HepG2 (cell line): ENCODE measurements around the gene FXYD5. TPM values are rescaled to one million over a fixed set of nuclear protein-coding genes. Genes with fewer than 3 reads are reported as not detected.

Experiments used
- ATAC-seq: fragments of 200-7000 bp; cut with Tn5 transposase; 3 replicates; pipeline ENCODE4 v1.9.1; 2020; ENCODE audit warnings: mild to moderate bottlenecking, moderate library complexity
- BruUV-seq: library from RNA; stranded (reverse); fragments of 400-500 nt; replicated peaks from 2 replicates; lab custom pipeline; 2021; lab: Mats Ljungman, UMichigan
- CTCF ChIA-PET: fragments of 300-600 bp; formaldehyde crosslinking; extraction: SDS; loops from one replicate; lab custom pipeline; 2021; ENCODE audit warnings: low total read pairs, inconsistent platforms, low intra/inter-chr PET ratio; lab: Yijun Ruan, JAX
- POLR2A ChIA-PET: fragments of 350-600 bp; sonication (Branson Sonifier 250); formaldehyde crosslinking; loops from one replicate; lab custom pipeline; 2020; ENCODE audit warnings: antibody characterized with exemption, inconsistent platforms; lab: Yijun Ruan, JAX
- DNase-seq: peaks from one replicate; pipeline ENCODE4 v3.0.0-alpha.2; 2015; ENCODE audit warnings: low spot score
- FAIRE-seq: peaks from 3 replicates; lab custom pipeline; 2011; peaks lifted over from hg19 to GRCh38; lab: Jason Lieb, UNC
- H2AFZ ChIP-seq: one replicate; pipeline ENCODE4 v1.6.1; 2011; ENCODE audit warnings: low read length, inconsistent platforms
- H3K27ac ChIP-seq: fragments of 300-600 bp; 3 replicates; pipeline ENCODE4 v1.8.0; 2011; ENCODE audit warnings: mixed run types, mild to moderate bottlenecking, mixed read lengths, low read length, inconsistent platforms; ENCODE audit not compliant: insufficient read depth; ENCODE audit errors: extremely low read length
- H3K27me3 ChIP-seq, 2 experiments: fragments of 200-600 bp in 1 of 2; 2 replicates in 1 of 2; 3 replicates in 1 of 2; pipeline versions ENCODE4 v1.6.0 to v1.8.0; 2011; ENCODE audit warnings: low read length in 2 of 2, mild to moderate bottlenecking in 2 of 2, moderate library complexity in 2 of 2, inconsistent platforms in 1 of 2; ENCODE audit not compliant: insufficient read depth in 2 of 2, control insufficient read depth in 1 of 2
- H3K36me3 ChIP-seq, 2 experiments: fragments of 200-600 bp in 1 of 2; replicated peaks in 1 of 2; 2 replicates in 1 of 2; 3 replicates in 1 of 2; pipeline versions ENCODE4 v1.5.1 to v1.8.0; 2011; ENCODE audit warnings: low read length in 2 of 2, inconsistent platforms in 1 of 2; ENCODE audit not compliant: insufficient read depth in 2 of 2, control insufficient read depth in 1 of 2
- H3K4me1 ChIP-seq: 2 replicates; pipeline ENCODE4 v1.5.1; 2012; ENCODE audit warnings: low read length, inconsistent platforms; ENCODE audit not compliant: insufficient read depth
- H3K4me2 ChIP-seq: 2 replicates; pipeline ENCODE4 v1.6.0; 2011; ENCODE audit warnings: low read depth, low read length, inconsistent platforms
- H3K4me3 ChIP-seq, 3 experiments: fragments of 200-600 bp in 1 of 3; sonication (generic), shearing (Covaris generic) in 1 of 3; replicated peaks in 1 of 3; 2 replicates each; pipeline ENCODE4 v1.5.1; 2011 to 2016; ENCODE audit warnings: low read length in 3 of 3, inconsistent platforms in 2 of 3, low read depth in 2 of 3, mild to moderate bottlenecking in 2 of 3, control low read depth in 1 of 3, mixed read lengths in 1 of 3; ENCODE audit not compliant: insufficient read depth in 1 of 3
- H3K79me2 ChIP-seq: one replicate; pipeline ENCODE4 v1.6.1; 2011; ENCODE audit warnings: low read length, inconsistent platforms; ENCODE audit not compliant: insufficient read depth
- H3K9ac ChIP-seq: 2 replicates; pipeline ENCODE4 v1.6.0; 2011; ENCODE audit warnings: mild to moderate bottlenecking, low read depth, low read length, inconsistent platforms; ENCODE audit not compliant: insufficient read depth
- H3K9me3 ChIP-seq: 2 replicates; pipeline ENCODE4 v1.5.1; 2012; ENCODE audit warnings: mild to moderate bottlenecking, low read length
- H4K20me1 ChIP-seq: 2 replicates; pipeline ENCODE4 v1.6.0; 2011; ENCODE audit warnings: inconsistent platforms, mild to moderate bottlenecking, low read length, moderate library complexity; ENCODE audit not compliant: insufficient read depth
- EZH2 ChIP-seq: conservative IDR thresholded peaks from 2 replicates; pipeline ENCODE4 v1.6.1; 2012; ENCODE audit warnings: mild to moderate bottlenecking, low read depth, low read length, moderate library complexity
- KAT7 ChIP-seq: IDR thresholded peaks from 2 replicates; pipeline ENCODE4 v1.6.1; 2018; ENCODE audit warnings: borderline replicate concordance, missing compliant biosample characterization
- MAFK ChIP-seq, 2 experiments: IDR thresholded peaks in 1 of 2; conservative IDR thresholded peaks in 1 of 2; 2 replicates each; pipeline ENCODE4 v1.6.1; 2011; ENCODE audit warnings: improper control_type of control experiment in 2 of 2, low read length in 2 of 2
- MXI1 ChIP-seq: IDR thresholded peaks from 3 replicates; pipeline ENCODE4 v1.6.1; 2012; ENCODE audit warnings: low read depth, low read length, inconsistent platforms, borderline replicate concordance
- RARG ChIP-seq: sonication (generic); formaldehyde crosslinking; IDR thresholded peaks from 2 replicates; pipeline ENCODE4 v1.4.0; 2020; ENCODE audit warnings: low read depth, mild to moderate bottlenecking, missing genetic modification reagents
- TARDBP ChIP-seq: sonication (generic); formaldehyde crosslinking; IDR thresholded peaks from 2 replicates; pipeline ENCODE4 v1.8.0; 2022; ENCODE audit warnings: mild to moderate bottlenecking, missing genetic modification reagents
- ZNF329 ChIP-seq: sonication (generic); formaldehyde crosslinking; IDR thresholded peaks from 2 replicates; pipeline ENCODE4 v1.9.0; 2021; ENCODE audit warnings: low read depth, mild to moderate bottlenecking, missing genetic modification reagents
- ZNF33A ChIP-seq: sonication (generic); formaldehyde crosslinking; IDR thresholded peaks from 2 replicates; pipeline ENCODE4 v1.5.1; 2020; ENCODE audit warnings: missing genetic modification reagents, mild to moderate bottlenecking, moderate library complexity, borderline replicate concordance
- ZNF350 ChIP-seq: sonication (generic); formaldehyde crosslinking; IDR thresholded peaks from 2 replicates; pipeline ENCODE4 v1.4.0; 2020; ENCODE audit warnings: mild to moderate bottlenecking, low read depth, missing genetic modification reagents, borderline replicate concordance
- ZNF44 ChIP-seq: sonication (generic); formaldehyde crosslinking; IDR thresholded peaks from 2 replicates; pipeline ENCODE4 v1.5.1; 2020; ENCODE audit warnings: mild to moderate bottlenecking, missing genetic modification reagents
- ZNF556 ChIP-seq: sonication (generic); formaldehyde crosslinking; IDR thresholded peaks from 2 replicates; pipeline ENCODE4 v1.4.0; 2020; ENCODE audit warnings: mild to moderate bottlenecking, missing genetic modification reagents, borderline replicate concordance
- ZNF841 ChIP-seq: sonication (generic); formaldehyde crosslinking; IDR thresholded peaks from 2 replicates; pipeline ENCODE4 v1.8.1; 2023; ENCODE audit warnings: missing genetic modification reagents, borderline replicate concordance
- WGBS: methylation state at CpG from one replicate; pipeline ENCODE4 v1.1.6; 2017; ENCODE audit warnings: low lambda C conversion rate; 5-methylcytosine and 5-hydroxymethylcytosine counted together
- in situ Hi-C: cut with HindIII; loops from 2 replicates; pipeline ENCODE4 v1.10.0; 2017; ENCODE audit warnings: low pct_unique_long_range_greater_than_20kb; ENCODE audit not compliant: extremely low pct_ligation_motif_present
- intact Hi-C: fragments of 100-400 bp; cut with micrococcal nuclease; formaldehyde crosslinking; loops from one replicate; pipeline ENCODE4 v1.10.0; 2022; ENCODE audit not compliant: unreplicated experiment
- polyA plus RNA-seq, 8 experiments: library from polyadenylated mRNA; depleted of rRNA in 3 of 8; stranded (reverse) in 7 of 8; unstranded in 1 of 8; fragments of >200 nt; fragmentation: Illumina TruSeq in 4 of 8; extraction: Trizol in 4 of 8; gene quantifications; 2 replicates each; pipeline versions ENCODE4 v1.2.1 to v1.2.3, GENCODE V29; 2011 to 2016; ENCODE audit warnings: low read depth in 4 of 8, missing spikeins in 1 of 8, mixed read lengths in 1 of 8; ENCODE audit not compliant: insufficient read depth in 1 of 8
- total RNA-seq, 5 experiments: library from RNA; depleted of rRNA; stranded (reverse); fragments of >200 nt; fragmentation: Illumina TruSeq; extraction: Trizol; gene quantifications; 2 replicates each; pipeline ENCODE4 v1.2.3, GENCODE V29; 2016; ENCODE audit warnings: low read depth in 1 of 5
- TF ChIP-seq, protein P1 (sequence below): sonication (generic); formaldehyde crosslinking; IDR thresholded peaks from 2 replicates; pipeline ENCODE4 v1.5.1; 2020; ENCODE audit warnings: mild to moderate bottlenecking, missing genetic modification reagents
- TF ChIP-seq, protein P2 (sequence below): sonication (generic); formaldehyde crosslinking; IDR thresholded peaks from 2 replicates; pipeline ENCODE4 v1.5.0; 2020; ENCODE audit warnings: mild to moderate bottlenecking, missing genetic modification reagents

Gene FXYD5
- total and polyA plus RNA-seq, 2 of the 13 experiments (the other 11 are each of a cell fraction or from before 2014, with no cell fraction given) = 0.65 TPM; not detected in 1

DNA sequence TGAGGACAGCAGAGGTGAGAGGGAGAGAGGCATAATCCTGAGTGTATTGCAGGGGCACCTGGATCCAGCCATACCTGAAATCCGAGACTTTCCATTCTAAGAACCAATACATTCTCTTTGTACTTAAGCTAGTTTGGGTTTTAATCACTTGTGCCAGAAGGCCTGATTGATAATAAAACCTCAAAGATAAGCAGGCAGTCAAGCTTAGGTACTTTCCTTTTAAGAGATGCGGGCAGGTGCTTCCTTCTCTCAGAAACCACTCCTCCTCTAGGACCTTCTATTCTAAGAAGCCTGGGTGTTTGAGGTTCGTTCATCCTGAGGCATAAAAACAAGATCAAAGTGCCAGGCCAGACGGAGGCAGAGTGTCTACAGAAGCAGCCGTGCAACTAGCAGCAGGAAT is 51.8 kb downstream of the FXYD5 start:
- ATAC-seq = no peak
- DNase-seq = no peak
- in situ Hi-C loops (no loop called here), intact Hi-C loops (no loop called here)
- CTCF ChIA-PET = no interaction called here
- Histone ChIP-seq H4K20me1 (no peaks in the 10 kb centered on the region), H3K4me2 (no peak overlapping the region), H3K4me3 (no peak overlapping the region), H2AFZ (no peak overlapping the region), H3K9ac (no peak overlapping the region), H3K27me3 (no peaks in the 10 kb centered on the region; a peak in 2 of 5 replicates), H3K9me3 (no peaks in the 10 kb centered on the region), H3K4me1 (peaks cover 8% of the 10 kb centered on the region), H3K36me3 (no peaks in the 10 kb centered on the region), H3K27ac (no peak overlapping the region), H3K79me2 (no peaks in the 10 kb centered on the region)
- no peak for TF ChIP-seq ZNF841 (CRISPR knock-in tag)
- TF ChIP-seq ZNF329 (CRISPR knock-in tag) = peak; percentile 98
- 24% methylated on average over 5 of the region's 5 CpGs for WGBS
- POLR2A ChIA-PET = no interaction called here
- no TSS peak for BruUV-seq
- no peak for FAIRE-seq

DNA sequence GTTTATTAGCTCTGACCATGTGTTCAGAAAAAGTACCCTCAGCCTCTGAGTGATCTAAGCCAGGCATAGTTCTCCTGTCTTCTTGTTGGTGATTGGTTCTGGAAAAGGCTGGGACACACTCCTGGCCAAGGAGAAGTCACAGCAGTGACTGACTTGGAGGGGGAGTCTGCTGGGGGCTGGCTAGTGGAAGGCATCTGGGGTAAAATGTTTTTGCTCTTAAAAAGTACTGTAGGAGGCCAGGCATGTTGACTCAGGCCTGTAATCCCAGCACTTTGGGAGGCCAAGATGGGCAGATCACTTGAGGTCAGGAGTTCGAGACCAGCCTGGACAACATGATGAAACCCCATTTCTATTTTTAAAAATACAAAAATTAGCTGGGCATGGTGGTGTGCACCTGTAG is 52.3 kb downstream of the FXYD5 start:
- DNase-seq = no peak
- TF ChIP-seq KAT7 (CRISPR knock-in tag) (no peak), MXI1 (no peak), EZH2 (no peak), ZNF33A (CRISPR knock-in tag) (no peak), ZNF44 (CRISPR knock-in tag) (no peak), RARG (CRISPR knock-in tag) (no peak), ZNF556 (CRISPR knock-in tag) (no peak), TARDBP (CRISPR knock-in tag) (no peak), MAFK (conservative IDR thresholded peaks at IDR 0.05 in 1 of 2, IDR thresholded peaks at IDR 0.05 in 1 of 2; ENCODE audit: low read length in 2 of 2) (no peak), ZNF350 (CRISPR knock-in tag) (no peak)
- TF ChIP-seq, protein P1, sequence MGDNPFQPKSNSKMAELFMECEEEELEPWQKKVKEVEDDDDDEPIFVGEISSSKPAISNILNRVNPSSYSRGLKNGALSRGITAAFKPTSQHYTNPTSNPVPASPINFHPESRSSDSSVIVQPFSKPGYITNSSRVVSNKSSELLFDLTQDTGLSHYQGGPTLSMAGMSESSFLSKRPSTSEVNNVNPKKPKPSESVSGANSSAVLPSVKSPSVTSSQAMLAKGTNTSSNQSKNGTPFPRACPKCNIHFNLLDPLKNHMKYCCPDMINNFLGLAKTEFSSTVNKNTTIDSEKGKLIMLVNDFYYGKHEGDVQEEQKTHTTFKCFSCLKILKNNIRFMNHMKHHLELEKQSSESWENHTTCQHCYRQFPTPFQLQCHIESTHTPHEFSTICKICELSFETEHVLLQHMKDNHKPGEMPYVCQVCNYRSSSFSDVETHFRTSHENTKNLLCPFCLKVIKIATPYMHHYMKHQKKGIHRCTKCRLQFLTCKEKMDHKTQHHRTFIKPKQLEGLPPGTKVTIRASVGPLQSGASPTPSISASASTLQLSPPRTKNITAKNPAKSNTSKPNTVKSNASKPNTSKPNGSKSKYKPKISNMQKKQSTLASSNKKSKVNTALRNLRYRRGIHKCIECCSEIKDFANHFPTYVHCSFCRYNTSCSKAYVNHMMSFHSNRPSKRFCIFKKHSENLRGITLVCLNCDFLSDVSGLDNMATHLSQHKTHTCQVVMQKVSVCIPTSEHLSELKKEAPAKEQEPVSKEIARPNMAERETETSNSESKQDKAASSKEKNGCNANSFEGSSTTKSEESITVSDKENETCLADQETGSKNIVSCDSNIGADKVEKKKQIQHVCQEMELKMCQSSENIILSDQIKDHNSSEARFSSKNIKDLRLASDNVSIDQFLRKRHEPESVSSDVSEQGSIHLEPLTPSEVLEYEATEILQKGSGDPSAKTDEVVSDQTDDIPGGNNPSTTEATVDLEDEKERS (CRISPR knock-in tag) = no peak
- TF ChIP-seq, protein P2, sequence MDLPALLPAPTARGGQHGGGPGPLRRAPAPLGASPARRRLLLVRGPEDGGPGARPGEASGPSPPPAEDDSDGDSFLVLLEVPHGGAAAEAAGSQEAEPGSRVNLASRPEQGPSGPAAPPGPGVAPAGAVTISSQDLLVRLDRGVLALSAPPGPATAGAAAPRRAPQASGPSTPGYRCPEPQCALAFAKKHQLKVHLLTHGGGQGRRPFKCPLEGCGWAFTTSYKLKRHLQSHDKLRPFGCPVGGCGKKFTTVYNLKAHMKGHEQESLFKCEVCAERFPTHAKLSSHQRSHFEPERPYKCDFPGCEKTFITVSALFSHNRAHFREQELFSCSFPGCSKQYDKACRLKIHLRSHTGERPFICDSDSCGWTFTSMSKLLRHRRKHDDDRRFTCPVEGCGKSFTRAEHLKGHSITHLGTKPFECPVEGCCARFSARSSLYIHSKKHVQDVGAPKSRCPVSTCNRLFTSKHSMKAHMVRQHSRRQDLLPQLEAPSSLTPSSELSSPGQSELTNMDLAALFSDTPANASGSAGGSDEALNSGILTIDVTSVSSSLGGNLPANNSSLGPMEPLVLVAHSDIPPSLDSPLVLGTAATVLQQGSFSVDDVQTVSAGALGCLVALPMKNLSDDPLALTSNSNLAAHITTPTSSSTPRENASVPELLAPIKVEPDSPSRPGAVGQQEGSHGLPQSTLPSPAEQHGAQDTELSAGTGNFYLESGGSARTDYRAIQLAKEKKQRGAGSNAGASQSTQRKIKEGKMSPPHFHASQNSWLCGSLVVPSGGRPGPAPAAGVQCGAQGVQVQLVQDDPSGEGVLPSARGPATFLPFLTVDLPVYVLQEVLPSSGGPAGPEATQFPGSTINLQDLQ (CRISPR knock-in tag) = no peak

More for the DNA sequence above, 52.3 kb downstream of the FXYD5 start:
- no peak overlapping the region for H3K4me3 ChIP-seq
- H4K20me1 ChIP-seq = no peaks in the 10 kb centered on the region
- no peak overlapping the region for H3K27ac ChIP-seq
- BruUV-seq = no TSS peak
- H3K27me3 ChIP-seq = no peaks in the 10 kb centered on the region; a peak in 2 of 5 replicates
- H3K4me1 ChIP-seq = peaks cover 13% of the 10 kb centered on the region
- no peak overlapping the region for H2AFZ ChIP-seq
- no peak for FAIRE-seq
- ChIA-PET CTCF (no interaction called here), POLR2A (no interaction called here)
- H3K4me2 ChIP-seq = no peak overlapping the region
- H3K79me2 ChIP-seq = no peaks in the 10 kb centered on the region
- 62% methylated on average over 1 of the region's 1 CpG for WGBS
- in situ Hi-C loops (no loop called here), intact Hi-C loops (no loop called here)
- no peaks in the 10 kb centered on the region for H3K9me3 ChIP-seq
- no peak for ATAC-seq
- H3K9ac ChIP-seq = no peak overlapping the region
- H3K36me3 ChIP-seq = no peaks in the 10 kb centered on the region
